ENCODE data around the gene THBD. TPM values are rescaled to one million over a fixed set of nuclear protein-coding genes. Genes with fewer than 3 reads are reported as not detected.

Gene THBD
- polyA plus RNA-seq, 3 donors: 7.4 to 194 (median 30.2) TPM

- H3K27ac Mint-ChIP-seq: peak overlapping the region in 5 of 7 donors; percentile 10 to 76 (median 54)
These were observed 48.4 kb upstream of the THBD start for GRCh38 chr20:23097636-23098580.

More at GRCh38 chr20:23097636-23098580, 48.4 kb upstream of the THBD start:
- peaks cover 66% of the 10 kb centered on the region for H3K4me1 Mint-ChIP-seq
- Histone ChIP-seq H3K4me1 (ENCODE audit: control insufficient read depth in 1 of 2, insufficient read depth in 2 of 2, low read length in 2 of 2) (peaks cover 47 to 62% of the 10 kb centered on the region in 2 donors), H4K20me1 (ENCODE audit: insufficient read depth, low read length) (no peaks in the 10 kb centered on the region), H3K36me3 (replicated peaks in 1 of 2; ENCODE audit: control insufficient read depth in 1 of 2, insufficient read depth in 2 of 2, low read length in 2 of 2) (no peaks in the 10 kb centered on the region), H3K4me2 (replicated peaks; ENCODE audit: extremely low read depth, low read length, poor library complexity, severe bottlenecking) (no peak overlapping the region), H3K9me3 (replicated peaks in 1 of 2; ENCODE audit: control insufficient read depth in 1 of 2, insufficient read depth in 1 of 2, low read length in 2 of 2) (no peaks in the 10 kb centered on the region), H3K27ac (ENCODE audit: low read depth in 1 of 2, low read length in 2 of 2) (no peak overlapping the region), H3K4me3 (replicated peaks in 1 of 3; ENCODE audit: low read depth in 2 of 3, low read length in 3 of 3) (no peak overlapping the region), H3K9ac (ENCODE audit: insufficient read depth, low read length, poor library complexity, severe bottlenecking) (no peak overlapping the region), H3K27me3 (ENCODE audit: control insufficient read depth in 2 of 2, insufficient read depth in 2 of 2, low read length in 2 of 2) (no peaks in the 10 kb centered on the region), H2AFZ (ENCODE audit: insufficient read depth, low read depth, low read length, poor library complexity, severe bottlenecking) (no peak overlapping the region), H3K79me2 (ENCODE audit: insufficient read depth, low read length) (no peaks in the 10 kb centered on the region)
- intact Hi-C loops (cut with micrococcal nuclease): no loop called here
- H3K36me3 Mint-ChIP-seq: no peaks in the 10 kb centered on the region
- WGBS (ENCODE audit: insufficient coverage): 89% methylated on average over 9 of the region's 16 CpGs
- DNase-seq: peak in 2 of 3 donors; percentile 40 to 44
- peak overlapping the region in 1 of 2 donors; percentile 58 for H3K4me3 Mint-ChIP-seq
- H3K27me3 Mint-ChIP-seq (ENCODE audit: low read depth in 3 of 3): peaks cover 3 to 4% (median 4%) of the 10 kb centered on the region in 3 donors
- H3K9me3 Mint-ChIP-seq: peaks cover 0 to 2% (median 0%) of the 10 kb centered on the region in 7 donors
- TF ChIP-seq CTCF (IDR thresholded peaks at IDR 0.05): no peak

All from CD14-positive monocyte (primary cell).